ENCODE data around the gene ZBTB18.
"Not testable (repeated sequence)": the region's sequence is repeated elsewhere in the genome, so short reads cannot be mapped to it uniquely, and the experiment has no call there.

Gene ZBTB18

DNA sequence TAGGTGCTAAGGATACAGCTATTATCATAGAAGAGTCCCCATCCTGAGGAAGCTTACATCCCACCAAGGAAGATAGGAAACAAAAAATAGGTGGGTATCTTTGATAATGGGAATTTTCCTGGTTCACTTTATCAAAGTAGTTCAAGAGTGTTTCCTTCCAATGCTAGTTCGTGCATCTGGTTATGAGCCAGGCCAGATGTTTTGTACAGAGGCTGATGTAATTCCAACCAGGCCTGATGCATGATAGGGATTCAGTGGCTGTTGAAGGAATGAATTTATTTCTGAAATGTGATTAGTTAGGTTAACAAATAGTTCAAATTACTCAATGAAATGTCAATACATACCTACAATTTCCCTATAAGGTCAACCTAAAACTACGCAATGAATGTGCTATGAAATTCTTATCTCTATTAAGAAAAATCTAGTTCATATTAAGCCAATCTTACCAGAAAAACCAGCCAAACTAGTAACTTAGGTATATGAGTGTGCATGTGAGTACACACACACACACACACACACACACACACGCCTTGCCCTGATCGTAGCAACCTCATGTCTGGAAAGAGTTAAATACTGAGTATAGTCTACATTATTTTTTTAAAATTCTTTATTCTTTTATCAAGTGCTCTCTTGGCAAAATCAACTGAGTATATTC is 9.5 kb upstream of the ZBTB18 start:
- no peak for DNase-seq (ENCODE audit: low read depth, low spot score)

DNA sequence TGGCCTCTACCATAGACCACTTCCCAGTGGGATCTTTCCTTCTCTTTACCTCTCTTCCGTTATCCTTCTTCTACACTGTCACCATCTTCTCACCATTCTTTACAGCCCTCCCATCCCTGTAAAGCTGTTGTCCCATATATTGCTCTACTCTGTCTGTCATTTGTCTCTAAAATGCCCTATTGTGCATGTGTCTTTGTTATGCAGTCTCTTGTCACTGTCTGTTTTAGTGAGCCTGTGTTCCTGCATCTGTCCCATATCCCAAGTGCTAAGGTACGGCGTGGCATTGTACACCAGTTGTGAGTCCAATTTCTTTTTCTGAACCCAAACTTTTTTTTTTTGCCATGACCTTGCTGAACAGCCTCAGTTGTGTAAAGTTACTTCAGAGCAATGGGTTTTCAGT is 8.8 kb upstream of the ZBTB18 start:
- DNase-seq (ENCODE audit: low read depth, low spot score) = no peak

DNA sequence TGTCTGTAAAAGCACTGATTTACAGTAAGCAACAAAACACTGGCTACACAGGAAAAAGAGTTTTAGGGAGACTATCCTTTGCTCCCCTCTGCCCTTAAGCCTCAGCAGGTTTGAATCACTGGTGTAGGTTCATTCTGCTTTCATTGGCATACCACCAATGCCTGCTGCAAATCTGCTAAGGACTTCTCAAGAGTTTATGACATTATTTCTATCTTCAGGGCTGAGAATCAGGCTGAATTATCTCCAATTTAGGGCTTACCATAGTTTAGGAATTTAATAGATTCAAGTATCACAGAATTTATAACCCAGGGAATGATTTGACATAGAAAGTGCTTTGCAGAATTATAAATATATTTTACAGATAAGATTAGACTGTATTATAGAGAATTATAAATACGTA is 6.7 kb upstream of the ZBTB18 start:
- no peak for DNase-seq (ENCODE audit: low read depth, low spot score)

DNA sequence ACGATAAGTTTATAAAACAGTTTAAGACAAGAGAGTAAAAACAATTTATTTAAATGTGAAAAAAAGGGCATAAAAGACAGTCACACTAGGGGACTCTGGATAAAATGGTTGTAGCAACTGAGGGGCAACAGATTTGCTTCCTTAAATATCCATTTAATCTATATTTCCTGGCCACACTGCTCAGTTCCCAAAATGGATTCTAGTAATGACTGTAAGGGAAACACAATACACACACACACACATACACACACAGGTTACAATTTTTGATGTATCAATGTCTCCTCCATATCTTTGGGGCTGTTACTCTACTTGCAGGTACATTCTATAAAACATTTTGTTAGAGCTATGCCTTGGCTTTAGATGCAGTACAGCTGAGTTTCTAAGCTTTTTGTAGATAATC is 4.8 kb upstream of the ZBTB18 start:
- not testable (repeated sequence) for DNase-seq (ENCODE audit: low read depth, low spot score)

DNA sequence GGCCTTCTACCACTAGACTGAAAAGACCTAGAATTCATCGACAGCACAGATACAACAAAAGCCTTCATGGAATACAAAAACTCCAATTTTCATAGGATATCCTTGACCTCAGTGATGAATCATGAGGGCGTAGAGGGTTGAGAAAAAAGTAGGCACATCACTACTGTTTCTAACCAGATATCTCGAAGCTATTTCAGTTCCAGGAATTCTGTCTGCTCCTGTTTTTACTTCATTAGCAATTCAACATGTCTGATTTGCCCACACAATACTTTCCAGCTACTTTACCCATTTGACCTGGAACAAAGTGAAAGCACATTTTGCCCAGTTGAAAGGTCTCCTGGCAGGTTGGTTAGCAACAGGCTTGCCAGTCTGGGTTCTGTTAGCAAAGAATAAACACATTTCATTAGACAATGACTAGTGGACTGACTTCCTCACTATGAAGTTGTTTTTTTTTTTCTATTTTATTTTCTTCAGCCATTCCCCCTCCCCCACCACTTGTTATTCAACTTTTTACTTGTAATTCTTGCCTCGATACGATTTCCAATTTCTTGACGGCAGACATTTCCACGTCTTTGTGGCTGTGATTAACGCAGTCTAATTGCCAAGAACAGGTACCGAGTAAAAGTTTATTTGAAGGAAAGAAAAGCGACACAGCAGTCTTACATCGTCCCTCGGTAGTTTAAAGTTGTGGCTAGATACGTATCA is 4.0 kb upstream of the ZBTB18 start:
- peak; percentile 79 for DNase-seq (ENCODE audit: low read depth, low spot score)

DNA sequence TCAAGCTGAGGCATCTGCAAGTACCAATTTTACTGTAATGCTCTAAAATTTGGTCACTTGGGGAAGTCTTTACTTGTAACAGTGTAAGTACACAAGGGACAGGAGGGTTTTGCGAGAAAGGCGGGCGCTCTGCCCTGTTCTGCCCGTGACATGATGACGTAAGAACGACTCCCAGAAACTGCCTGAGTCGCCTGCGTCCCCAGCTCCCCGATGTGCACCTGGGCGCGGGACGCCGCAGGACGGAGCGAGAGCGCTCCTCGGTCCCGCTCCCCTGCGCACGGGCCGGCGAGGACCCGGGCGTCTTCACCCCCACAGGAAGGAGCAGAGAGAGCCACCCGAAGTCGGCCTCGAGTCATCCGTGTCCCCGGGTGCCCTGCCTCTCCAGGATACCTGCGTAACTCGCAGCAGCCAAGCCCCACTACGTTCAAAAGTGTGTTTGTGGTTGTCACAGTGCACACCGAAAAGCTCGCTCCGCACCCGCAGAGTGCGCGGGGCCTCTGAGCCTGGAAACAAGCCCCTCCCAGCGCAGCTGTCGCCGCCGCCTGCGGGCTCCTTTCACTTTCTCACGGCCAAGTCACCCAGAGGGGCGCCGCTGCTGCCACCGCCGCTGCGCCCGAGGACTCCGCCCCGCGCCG is 3.3 kb upstream of the ZBTB18 start:
- peak; percentile 79 for DNase-seq (ENCODE audit: low read depth, low spot score)

DNA sequence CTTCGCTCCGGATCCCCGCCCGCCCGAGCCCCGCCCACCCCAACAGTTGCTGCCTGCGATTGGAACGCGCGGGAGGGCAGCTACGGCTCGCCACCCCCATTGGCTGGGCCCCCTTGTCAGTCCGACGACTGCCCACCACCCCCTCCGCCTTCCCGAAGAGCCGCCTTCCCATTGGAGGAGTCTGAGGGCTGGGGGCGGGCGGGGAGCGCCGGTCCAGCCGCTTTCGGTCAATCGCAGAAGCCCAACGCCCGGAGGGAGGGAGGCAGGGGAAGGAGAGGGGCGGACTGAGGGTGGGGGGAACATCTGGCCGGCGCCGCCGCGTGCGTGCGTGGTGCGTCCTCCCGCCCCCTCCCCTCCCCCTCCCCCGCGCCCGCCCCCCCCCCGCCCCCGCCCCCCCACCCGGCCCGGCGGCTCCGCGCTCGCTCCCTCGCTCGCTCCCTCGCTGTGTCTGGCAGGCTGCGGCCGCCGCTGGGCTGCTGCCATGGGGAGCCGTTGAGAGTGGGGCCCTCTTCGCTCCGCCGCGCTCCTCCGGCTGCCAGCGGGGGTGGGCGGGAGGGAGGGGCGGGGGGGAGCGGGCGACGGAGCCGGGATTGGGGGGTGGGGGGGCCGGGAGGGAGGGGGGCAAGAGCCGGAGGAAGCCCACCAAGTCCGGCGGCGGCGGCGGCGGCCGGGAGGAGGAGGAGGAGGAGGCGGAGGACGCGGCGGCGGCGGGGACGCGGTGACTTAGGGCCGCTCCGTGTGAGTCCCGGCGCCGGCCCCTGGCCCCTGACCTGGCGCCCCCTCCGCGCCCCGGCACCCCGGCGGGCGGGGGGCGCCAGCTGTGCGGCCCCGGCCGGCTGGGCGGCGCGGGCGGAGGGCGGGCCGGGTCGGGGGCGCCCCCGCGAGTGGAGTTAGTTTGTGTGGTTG is 2.6 kb upstream of the ZBTB18 start:
- peak; percentile 100 for DNase-seq (ENCODE audit: low read depth, low spot score)

DNA sequence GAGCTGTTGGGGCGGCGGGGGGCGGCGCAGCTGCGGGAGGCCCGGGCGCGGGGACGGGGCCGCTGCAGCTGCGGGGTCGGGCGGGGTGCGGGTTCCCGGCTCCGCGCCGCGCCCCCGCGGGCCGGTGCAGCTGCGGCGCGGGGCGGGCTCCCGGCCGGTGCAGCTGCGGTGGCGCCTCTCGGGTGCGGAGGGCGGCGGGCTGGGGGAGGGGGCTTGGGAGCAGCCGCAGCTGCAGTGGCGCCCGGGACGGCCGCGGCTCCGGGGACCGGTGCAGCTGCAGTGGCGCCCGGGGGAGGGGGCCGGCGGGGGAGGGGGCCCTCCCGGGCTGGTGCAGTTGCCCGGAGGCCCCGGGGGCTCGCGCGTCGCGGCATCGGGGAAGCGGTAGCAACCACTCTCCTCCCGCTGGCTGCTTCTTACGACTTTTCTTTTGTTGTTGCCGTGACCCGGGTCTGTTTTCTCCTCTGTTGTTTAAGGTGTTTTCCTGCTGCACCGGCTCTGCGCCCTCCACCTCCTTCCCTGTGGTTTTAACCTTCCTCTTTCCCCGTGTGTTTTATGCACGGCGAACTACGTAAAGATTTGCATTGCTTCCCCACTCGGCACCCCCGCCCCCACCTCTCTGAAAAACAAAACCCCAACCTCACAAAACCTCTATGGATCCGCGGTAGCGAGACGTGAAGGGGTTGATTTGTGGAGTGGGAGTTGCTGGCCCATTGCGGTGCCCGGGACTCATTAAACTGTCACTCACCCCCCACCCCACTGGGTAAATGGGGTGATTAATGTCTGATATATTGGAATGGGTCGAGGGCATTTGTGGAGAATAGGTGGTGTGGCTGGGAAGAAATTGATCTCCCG is 1.7 kb upstream of the ZBTB18 start:
- DNase-seq (ENCODE audit: low read depth, low spot score) = peak; percentile 61

DNA sequence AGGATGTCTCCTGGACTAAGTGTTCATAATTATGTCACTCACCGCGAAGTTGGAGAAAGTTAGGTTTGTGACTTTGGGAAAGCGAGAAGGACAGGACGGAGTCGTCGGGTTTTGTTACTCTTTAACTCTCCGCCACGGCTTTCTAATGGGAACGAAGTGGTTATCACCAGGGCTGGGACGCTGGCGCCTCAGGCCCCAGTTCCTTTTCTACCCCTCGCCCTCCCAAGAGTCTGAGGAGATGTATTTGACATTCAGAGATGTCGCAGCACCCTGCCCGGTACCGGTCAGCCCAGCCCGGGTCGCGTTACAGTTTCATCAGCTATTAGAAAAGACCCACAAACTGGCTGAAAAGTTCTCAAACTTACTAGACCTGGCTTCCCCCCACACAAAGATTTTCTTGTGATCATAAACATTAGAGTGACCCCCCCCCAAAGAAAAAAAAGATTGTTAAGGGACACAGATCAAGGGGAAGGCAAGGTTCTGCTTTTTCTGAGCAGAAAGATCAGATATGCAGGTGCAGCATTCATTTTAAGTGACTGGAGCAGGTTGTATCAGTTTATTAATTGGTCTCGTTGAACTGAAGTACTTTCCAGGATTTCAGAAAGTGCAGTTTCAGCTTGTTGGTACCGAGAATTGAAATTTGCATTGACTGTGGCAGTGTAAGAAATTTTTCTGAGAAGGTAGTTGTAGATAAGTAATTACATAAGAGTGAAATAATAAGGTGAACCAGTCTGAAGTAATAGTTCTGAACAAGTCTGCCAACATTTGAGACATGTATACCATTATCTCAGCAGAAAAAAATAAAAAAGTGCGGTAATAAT is 859 bp upstream of the ZBTB18 start:
- DNase-seq (ENCODE audit: low read depth, low spot score) = peak; percentile 47

DNA sequence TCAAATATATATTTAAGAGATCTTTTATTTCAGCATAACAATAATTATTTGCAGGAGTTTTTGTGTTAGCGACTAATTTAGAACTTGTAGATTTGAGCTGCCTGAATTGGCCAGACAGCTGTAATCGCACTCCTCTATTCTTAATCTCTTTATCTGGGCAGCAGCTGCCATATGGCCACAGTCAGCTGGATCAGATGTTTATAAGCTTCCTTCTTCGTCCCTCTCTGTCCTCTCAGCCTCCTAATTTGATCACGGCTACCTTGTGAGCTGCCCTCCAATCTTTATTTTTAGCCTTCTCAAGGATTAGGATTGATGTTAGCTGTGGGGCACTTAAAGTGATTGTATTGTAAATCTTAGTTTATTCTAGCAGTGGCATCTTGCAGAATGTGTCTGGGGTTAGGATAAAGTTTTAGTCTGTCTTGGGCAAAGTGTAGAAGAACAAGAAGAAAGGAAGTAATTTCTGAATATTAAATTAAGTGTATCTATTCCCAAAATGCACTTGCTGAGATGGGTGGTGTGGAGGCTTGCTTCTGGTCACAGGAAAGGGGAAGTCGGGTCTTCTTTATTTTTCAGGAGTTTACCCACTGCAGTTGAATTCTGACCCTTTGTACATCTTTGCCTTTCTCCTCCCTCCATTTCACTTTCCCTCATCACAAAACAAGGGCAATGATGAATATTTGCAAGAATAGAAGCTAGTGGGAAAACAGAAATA is 1.1 kb downstream of the ZBTB18 start:
- peak; percentile 42 for DNase-seq (ENCODE audit: low read depth, low spot score)

DNA sequence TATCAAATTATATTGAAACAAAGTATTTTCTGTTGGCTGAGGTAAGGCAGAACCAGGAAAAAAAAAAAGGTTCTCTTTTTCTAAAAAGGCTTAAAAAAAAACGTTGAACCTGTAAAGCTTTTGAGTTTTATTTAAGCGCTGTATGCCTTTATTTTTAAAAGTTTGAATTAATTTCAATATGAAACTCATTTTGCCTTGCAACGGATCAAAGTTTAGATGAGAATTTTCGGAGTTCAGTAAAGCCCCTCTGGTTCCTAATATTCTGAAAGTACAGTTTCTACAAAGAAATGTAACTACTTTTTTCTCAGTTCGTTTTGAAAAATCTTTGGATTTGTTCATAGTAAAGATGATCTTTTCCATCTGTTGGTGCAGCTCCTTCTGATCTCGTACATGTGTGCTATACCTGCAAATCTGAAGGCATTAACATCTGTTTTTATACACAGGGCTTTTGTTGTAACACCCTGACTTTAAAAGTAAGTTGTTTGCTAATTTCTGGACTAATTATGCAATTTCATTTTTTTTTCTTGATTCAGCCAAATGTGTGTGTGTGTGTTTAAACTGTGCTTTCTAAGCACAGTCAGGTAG is 1.7 kb downstream of the ZBTB18 start:
- DNase-seq (ENCODE audit: low read depth, low spot score) = peak; percentile 18

DNA sequence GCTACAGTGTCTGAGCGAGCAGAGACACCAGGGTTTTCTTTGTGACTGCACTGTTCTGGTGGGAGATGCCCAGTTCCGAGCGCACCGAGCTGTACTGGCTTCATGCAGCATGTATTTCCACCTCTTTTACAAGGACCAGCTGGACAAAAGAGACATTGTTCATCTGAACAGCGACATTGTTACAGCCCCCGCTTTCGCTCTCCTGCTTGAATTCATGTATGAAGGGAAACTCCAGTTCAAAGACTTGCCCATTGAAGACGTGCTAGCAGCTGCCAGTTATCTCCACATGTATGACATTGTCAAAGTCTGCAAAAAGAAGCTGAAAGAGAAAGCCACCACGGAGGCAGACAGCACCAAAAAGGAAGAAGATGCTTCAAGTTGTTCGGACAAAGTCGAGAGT is 2.7 kb downstream of the ZBTB18 start:
- DNase-seq (ENCODE audit: low read depth, low spot score) = peak; percentile 62

DNA sequence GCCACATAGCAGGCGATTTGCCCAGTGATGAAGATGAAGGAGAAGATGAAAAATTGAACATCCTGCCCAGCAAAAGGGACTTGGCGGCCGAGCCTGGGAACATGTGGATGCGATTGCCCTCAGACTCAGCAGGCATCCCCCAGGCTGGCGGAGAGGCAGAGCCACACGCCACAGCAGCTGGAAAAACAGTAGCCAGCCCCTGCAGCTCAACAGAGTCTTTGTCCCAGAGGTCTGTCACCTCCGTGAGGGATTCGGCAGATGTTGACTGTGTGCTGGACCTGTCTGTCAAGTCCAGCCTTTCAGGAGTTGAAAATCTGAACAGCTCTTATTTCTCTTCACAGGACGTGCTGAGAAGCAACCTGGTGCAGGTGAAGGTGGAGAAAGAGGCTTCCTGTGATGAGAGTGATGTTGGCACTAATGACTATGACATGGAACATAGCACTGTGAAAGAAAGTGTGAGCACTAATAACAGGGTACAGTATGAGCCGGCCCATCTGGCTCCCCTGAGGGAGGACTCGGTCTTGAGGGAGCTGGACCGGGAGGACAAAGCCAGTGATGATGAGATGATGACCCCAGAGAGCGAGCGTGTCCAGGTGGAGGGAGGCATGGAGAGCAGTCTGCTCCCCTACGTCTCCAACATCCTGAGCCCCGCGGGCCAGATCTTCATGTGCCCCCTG is 3.3 kb downstream of the ZBTB18 start:
- DNase-seq (ENCODE audit: low read depth, low spot score) = peak; percentile 36

DNA sequence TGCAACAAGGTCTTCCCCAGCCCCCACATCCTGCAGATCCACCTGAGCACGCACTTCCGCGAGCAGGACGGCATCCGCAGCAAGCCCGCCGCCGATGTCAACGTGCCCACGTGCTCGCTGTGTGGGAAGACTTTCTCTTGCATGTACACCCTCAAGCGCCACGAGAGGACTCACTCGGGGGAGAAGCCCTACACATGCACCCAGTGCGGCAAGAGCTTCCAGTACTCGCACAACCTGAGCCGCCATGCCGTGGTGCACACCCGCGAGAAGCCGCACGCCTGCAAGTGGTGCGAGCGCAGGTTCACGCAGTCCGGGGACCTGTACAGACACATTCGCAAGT is 3.8 kb downstream of the ZBTB18 start:
- DNase-seq (ENCODE audit: low read depth, low spot score) = no peak

DNA sequence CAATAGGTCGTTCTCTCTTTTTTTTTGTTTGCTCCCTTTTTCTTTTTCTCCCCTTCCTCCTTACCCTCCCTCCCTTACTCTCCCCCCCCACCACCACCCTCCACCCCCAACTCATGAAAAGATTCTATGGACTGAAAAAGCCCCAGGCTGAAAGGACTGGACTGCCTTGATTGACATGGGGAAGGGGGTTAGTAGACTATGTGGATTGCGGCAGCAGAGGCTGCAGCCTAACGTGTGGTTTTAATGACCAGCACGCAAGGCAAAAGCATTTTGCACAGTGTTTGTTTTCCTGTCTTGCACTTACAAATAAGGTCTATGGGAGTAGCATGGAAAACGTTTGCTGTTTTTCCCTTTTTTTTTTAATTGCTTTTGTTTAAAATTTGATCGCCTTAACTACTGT is 5.5 kb downstream of the ZBTB18 start:
- peak; percentile 78 for DNase-seq (ENCODE audit: low read depth, low spot score)

DNA sequence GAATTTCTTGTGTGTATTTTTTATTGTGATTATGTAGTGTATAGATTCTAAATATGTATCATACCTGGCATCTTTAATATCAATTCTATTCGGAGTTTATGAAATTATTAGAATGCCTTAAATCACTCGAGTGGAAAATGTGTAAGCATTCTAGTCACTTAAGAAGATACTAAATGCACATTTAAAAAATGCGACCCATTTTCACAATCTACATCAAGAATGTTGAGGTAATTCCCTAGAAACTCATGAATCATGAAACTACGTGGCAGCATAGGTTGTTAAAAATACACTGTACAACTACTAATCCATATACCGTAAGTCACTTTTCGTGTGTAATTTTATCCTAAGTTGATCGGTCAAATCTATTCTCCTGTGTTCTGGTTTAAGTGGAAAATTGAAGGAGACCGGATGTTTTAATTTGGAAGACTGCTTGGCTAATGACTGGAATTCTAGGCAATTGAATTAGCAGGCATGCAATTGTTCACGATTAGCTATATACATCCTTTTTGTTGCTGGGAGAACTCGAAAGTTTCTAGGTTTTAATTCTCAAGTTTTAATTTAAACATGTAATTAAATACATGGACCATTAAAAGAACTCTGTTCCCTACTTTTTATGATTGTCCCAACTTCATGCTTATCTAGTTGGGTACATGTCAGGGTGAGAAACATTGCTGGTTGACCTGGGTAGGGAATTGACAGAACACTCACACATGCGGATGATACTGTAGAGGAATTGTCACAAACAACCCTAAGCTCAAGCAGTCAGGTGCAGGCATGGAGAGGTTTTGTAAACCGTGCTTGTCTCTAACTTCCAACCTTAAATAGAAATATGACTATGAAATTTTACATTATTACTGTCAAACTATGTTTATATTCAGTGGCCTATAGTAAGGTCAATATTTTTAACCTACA is 6.6 kb downstream of the ZBTB18 start:
- no peak for DNase-seq (ENCODE audit: low read depth, low spot score)

DNA sequence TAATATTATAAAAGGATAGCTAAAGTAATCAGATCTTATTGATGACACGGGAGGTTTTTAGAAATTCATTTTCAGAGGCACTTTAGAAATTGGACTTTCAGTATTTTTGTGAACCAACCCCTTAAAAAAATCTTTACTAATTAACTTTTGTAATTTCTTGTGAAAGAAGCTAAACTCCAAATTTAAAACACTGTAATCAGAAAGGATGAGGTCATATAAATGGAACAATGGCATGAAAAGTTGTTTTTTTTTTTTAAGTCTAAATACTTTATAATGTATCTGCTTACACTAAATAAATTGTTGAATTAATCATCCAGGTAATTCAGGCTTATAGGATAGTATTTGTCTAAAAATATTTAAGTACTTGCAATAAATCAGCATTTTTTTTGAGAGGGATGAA is 9.0 kb downstream of the ZBTB18 start:
- no peak for DNase-seq (ENCODE audit: low read depth, low spot score)

DNA sequence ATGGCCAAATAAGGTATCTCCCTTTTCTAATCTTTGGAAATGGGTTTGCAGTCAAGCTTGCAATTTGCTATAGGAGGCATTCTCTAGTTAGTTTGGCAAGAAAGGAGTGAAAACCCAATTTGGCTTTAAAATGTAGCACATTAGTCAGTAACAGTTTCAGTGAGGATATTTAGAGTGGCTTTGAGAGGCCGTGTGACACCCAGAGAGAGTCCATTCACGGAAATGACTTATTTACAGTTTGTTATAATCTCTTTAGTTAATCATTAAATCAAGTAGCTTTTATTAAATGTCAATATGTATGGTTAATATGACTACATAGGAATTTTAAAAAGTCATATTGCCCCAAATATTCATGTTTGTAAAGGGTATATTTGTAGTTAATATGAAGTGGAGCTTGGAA is 9.6 kb downstream of the ZBTB18 start:
- DNase-seq (ENCODE audit: low read depth, low spot score) = no peak

Measured in astrocyte of the hippocampus (primary cell).